HPDE6-E6E7 (cell line): Measurements from ENCODE around the gene CD164L2.
A peak's percentile ranks its signal among the peaks of the same experiment; 100 is the strongest.

Experiments used
- DNase-seq: peaks from one replicate; pipeline ENCODE4 v3.0.0; 2011; ENCODE audit warnings: missing footprints; ENCODE audit errors: extremely low spot score

CD164L2 gene

GRCh38 chr1:27363766-27364695 is 19.1 kb downstream of the CD164L2 start:
- DNase-seq = no peak

- DNase-seq = no peak
These were observed 21.6 kb downstream of the CD164L2 start for GRCh38 chr1:27361553-27361952.

- DNase-seq = no peak
These were observed 22.1 kb downstream of the CD164L2 start for GRCh38 chr1:27361044-27361402.

- DNase-seq = no peak
These were observed 22.7 kb downstream of the CD164L2 start for GRCh38 chr1:27360159-27361043.

- no peak for DNase-seq
These were observed 23.3 kb downstream of the CD164L2 start for GRCh38 chr1:27359822-27360158.

- no peak for DNase-seq
These were observed 24.2 kb downstream of the CD164L2 start for GRCh38 chr1:27358928-27359313.

- no peak for DNase-seq
These were observed 24.9 kb downstream of the CD164L2 start for GRCh38 chr1:27358038-27358927.

- DNase-seq = peak; percentile 71
These were observed 25.7 kb downstream of the CD164L2 start for GRCh38 chr1:27357281-27358037.

GRCh38 chr1:27356619-27357280 is 26.4 kb downstream of the CD164L2 start:
- DNase-seq = no peak

- no peak for DNase-seq
These were observed 26.9 kb downstream of the CD164L2 start for GRCh38 chr1:27356277-27356618.

GRCh38 chr1:27355683-27356082 is 27.4 kb downstream of the CD164L2 start:
- DNase-seq = no peak

- DNase-seq = no peak
These were observed 29.5 kb downstream of the CD164L2 start for GRCh38 chr1:27353629-27354028.

- DNase-seq = no peak
These were observed 30.0 kb downstream of the CD164L2 start for GRCh38 chr1:27353166-27353565.

- DNase-seq = no peak
These were observed 31.5 kb downstream of the CD164L2 start for GRCh38 chr1:27351541-27352107.

- no peak for DNase-seq
These were observed 32.2 kb downstream of the CD164L2 start for GRCh38 chr1:27350663-27351540.

GRCh38 chr1:27349784-27350662 is 33.1 kb downstream of the CD164L2 start:
- no peak for DNase-seq

- DNase-seq = no peak
These were observed 34.0 kb downstream of the CD164L2 start for GRCh38 chr1:27348861-27349783.
